ENCODE data around the gene TNS1.

DNA sequence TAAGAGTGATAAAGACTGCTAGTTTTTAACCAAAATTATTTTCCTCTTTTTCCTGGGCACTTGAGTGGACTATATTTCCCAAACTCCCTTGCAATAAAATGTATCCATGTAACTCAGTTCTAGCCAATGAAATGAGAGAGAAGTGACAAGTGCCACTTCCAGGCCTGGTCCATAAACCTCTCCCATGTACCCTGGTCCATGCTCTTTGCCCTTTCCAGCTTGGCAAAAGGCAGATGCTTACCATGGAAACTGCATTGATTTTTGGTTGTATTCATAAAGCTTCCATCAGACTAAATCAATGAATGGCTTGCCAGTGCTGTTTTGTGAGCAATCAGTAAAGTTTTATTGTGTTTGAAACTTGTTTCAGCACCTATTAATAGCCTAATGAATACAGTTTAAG lies 229.3 kb downstream of the TNS1 start:
- TF ChIP-seq, protein P1, sequence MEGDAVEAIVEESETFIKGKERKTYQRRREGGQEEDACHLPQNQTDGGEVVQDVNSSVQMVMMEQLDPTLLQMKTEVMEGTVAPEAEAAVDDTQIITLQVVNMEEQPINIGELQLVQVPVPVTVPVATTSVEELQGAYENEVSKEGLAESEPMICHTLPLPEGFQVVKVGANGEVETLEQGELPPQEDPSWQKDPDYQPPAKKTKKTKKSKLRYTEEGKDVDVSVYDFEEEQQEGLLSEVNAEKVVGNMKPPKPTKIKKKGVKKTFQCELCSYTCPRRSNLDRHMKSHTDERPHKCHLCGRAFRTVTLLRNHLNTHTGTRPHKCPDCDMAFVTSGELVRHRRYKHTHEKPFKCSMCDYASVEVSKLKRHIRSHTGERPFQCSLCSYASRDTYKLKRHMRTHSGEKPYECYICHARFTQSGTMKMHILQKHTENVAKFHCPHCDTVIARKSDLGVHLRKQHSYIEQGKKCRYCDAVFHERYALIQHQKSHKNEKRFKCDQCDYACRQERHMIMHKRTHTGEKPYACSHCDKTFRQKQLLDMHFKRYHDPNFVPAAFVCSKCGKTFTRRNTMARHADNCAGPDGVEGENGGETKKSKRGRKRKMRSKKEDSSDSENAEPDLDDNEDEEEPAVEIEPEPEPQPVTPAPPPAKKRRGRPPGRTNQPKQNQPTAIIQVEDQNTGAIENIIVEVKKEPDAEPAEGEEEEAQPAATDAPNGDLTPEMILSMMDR (IDR thresholded peaks at IDR 0.05): no peak
- TF ChIP-seq POLR2A (IDR thresholded peaks at IDR 0.05): no peak

All from thyroid gland (tissue), 4 donors.